ENCODE measurements around the gene DNTT.

DNA sequence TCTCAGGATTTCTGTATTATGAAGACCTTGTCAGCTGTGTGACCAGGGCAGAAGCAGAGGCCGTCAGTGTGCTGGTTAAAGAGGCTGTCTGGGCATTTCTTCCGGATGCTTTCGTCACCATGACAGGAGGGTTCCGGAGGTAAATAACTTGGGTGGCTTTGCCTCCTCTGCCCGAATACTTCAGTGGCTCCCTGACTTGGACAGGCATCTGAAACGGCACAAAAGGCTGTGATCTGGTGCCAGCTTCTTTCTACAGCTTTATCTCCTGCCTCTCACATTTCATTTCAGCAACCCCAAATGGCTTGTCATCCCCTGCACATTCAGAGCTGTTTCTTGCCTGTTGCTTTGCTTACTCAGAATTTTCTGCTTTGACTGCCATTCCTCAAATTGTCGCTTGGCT is 23.2 kb downstream of the DNTT start:
- TF ChIP-seq EZH2 (IDR thresholded peaks at IDR 0.05; ENCODE audit: insufficient read depth, poor library complexity, severe bottlenecking) (no peak), EZH2phosphoT487 (IDR thresholded peaks at IDR 0.05; ENCODE audit: insufficient read depth, low read depth) (no peak)

All from GM23248 (cell line).